ENCODE data around the gene SLC27A5. TPM values are rescaled to one million over a fixed set of nuclear protein-coding genes. Genes with fewer than 3 reads are reported as not detected.

The SLC27A5 gene
- total RNA-seq, 4 donors from 2014 or later = 1.8 to 10.2 (median 6.7) TPM

- no peak for DNase-seq
- TF ChIP-seq CTCF (IDR thresholded peaks at IDR 0.05) (no peak), POLR2A (IDR thresholded peaks at IDR 0.05) (no peak)
- Histone ChIP-seq H3K27me3 (no peaks in the 10 kb centered on the region), H3K36me3 (no peaks in the 10 kb centered on the region), H3K4me3 (no peak overlapping the region), H3K27ac (no peak overlapping the region), H3K9me3 (no peaks in the 10 kb centered on the region), H3K4me1 (no peaks in the 10 kb centered on the region)
- intact Hi-C loops (cut with DNase I; ENCODE audit: low total_unique reads) = no loop called here
Measured at GRCh38 chr19:58482372-58482771, 29.4 kb downstream of the SLC27A5 start.

GRCh38 chr19:58480831-58481230, 31.0 kb downstream of the SLC27A5 start:
- Histone ChIP-seq H3K4me1 (peaks cover 0 to 5% of the 10 kb centered on the region in 2 donors), H3K27me3 (no peaks in the 10 kb centered on the region), H3K9me3 (no peaks in the 10 kb centered on the region), H3K4me3 (no peak overlapping the region), H3K36me3 (no peaks in the 10 kb centered on the region), H3K27ac (no peak overlapping the region)
- intact Hi-C loops (cut with DNase I; ENCODE audit: low total_unique reads) = no loop called here
- DNase-seq = no peak
- TF ChIP-seq POLR2A (IDR thresholded peaks at IDR 0.05) (no peak), CTCF (IDR thresholded peaks at IDR 0.05) (no peak)

GRCh38 chr19:58480481-58480830, 31.3 kb downstream of the SLC27A5 start:
- H3K27ac ChIP-seq = no peak overlapping the region
- H3K27me3 ChIP-seq = no peaks in the 10 kb centered on the region
- no peaks in the 10 kb centered on the region for H3K9me3 ChIP-seq
- no peaks in the 10 kb centered on the region for H3K36me3 ChIP-seq
- peaks cover 0 to 5% of the 10 kb centered on the region in 2 donors for H3K4me1 ChIP-seq
- DNase-seq = no peak
- no peak overlapping the region for H3K4me3 ChIP-seq
- intact Hi-C loops (cut with DNase I; ENCODE audit: low total_unique reads) = no loop called here
- TF ChIP-seq CTCF (IDR thresholded peaks at IDR 0.05) (no peak), POLR2A (IDR thresholded peaks at IDR 0.05) (no peak)

- H3K27ac ChIP-seq = no peak overlapping the region
- TF ChIP-seq CTCF (IDR thresholded peaks at IDR 0.05) = no peak
- no peak for TF ChIP-seq POLR2A (IDR thresholded peaks at IDR 0.05)
- no peak for DNase-seq
- H3K36me3 ChIP-seq = no peaks in the 10 kb centered on the region
- no peak overlapping the region for H3K4me3 ChIP-seq
- no peaks in the 10 kb centered on the region for H3K9me3 ChIP-seq
- no peaks in the 10 kb centered on the region for H3K27me3 ChIP-seq
- intact Hi-C loops (cut with DNase I; ENCODE audit: low total_unique reads) = no loop called here
- H3K4me1 ChIP-seq = peaks cover 0 to 5% of the 10 kb centered on the region in 2 donors
Measured at GRCh38 chr19:58479736-58480480, 31.9 kb downstream of the SLC27A5 start.

DNA sequence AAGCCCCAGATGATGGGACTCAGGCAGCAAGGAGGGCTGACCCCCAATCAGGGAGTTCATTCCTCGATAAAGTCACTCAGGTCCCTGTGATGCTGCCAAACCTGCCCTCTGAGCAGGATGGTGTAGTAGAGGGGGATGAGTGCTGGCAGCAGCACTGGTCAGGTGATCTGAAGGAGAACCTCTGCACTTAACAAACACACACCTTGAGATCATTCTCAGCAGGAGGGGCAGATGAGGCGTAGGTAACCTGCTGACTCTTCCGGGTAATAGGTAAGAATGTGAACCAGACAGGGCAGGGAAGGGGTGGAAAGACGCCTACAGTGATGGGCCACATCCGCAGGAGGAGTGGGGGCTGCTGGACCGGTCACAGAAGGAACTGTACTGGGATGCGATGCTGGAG, 32.5 kb downstream of the SLC27A5 start:
- intact Hi-C loops (cut with DNase I; ENCODE audit: low total_unique reads) = no loop called here
- Histone ChIP-seq H3K4me1 (peaks cover 0 to 5% of the 10 kb centered on the region in 2 donors), H3K4me3 (no peak overlapping the region), H3K27ac (no peak overlapping the region), H3K9me3 (no peaks in the 10 kb centered on the region), H3K36me3 (no peaks in the 10 kb centered on the region), H3K27me3 (no peaks in the 10 kb centered on the region)
- no peak for TF ChIP-seq CTCF (IDR thresholded peaks at IDR 0.05)
- no peak for TF ChIP-seq POLR2A (IDR thresholded peaks at IDR 0.05)
- no peak for DNase-seq

Data from uterus (tissue), 4 donors.